ENCODE data around the gene MYO3B. TPM values are rescaled to one million over a fixed set of nuclear protein-coding genes. Genes with fewer than 3 reads are reported as not detected.
A peak's percentile ranks its signal among the peaks of the same experiment; 100 is the strongest.

Gene MYO3B
- total and polyA plus RNA-seq, 2 of the 8 experiments (the other 6 are each of a cell fraction or from before 2014, with no cell fraction given), result 0.17 to 0.19 TPM

DNA sequence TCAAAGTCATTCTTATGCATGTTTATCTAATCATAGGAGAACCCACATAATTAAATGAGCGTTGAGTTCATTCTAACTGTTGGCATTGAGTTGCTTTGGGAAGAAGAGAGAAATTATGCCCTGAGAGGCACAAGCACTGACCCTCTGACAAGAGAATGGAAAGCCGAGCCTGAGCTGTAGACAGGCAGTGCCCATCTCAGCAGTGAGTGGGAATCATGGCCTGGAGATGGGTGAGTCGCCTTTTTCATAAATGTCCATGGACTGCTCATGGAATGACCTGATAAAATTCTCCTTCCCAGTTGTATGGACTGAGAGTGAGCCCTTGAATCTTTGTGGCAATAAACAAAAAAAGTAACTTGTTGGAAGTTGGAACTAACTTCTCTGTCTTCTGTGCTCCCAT, 21.4 kb upstream of the MYO3B start:
- no peak overlapping the region for H2BK20ac ChIP-seq (ENCODE audit: low read length)
- H3K56ac ChIP-seq (replicated peaks; ENCODE audit: insufficient read length, low read depth, low read length), result no peak overlapping the region
- no peak overlapping the region for H3K27ac ChIP-seq (ENCODE audit: low read depth, low read length)
- no peak overlapping the region for H2BK15ac ChIP-seq (ENCODE audit: low read length)
- FAIRE-seq (no peak), DNase-seq (ENCODE audit: low read depth in 1 of 2, low spot score in 2 of 2) (no peak)
- H2AK5ac ChIP-seq (ENCODE audit: low read depth, low read length), result no peak overlapping the region
- no peaks in the 10 kb centered on the region for H3K79me1 ChIP-seq (ENCODE audit: low read depth, low read length)
- H3K79me2 ChIP-seq (ENCODE audit: control insufficient read depth in 1 of 2, insufficient read depth in 2 of 2, low read length in 2 of 2), result no peaks in the 10 kb centered on the region
- H2BK120ac ChIP-seq (replicated peaks; ENCODE audit: low read depth, low read length), result no peak overlapping the region
- TF ChIP-seq SIX5 (IDR thresholded peaks at IDR 0.05; ENCODE audit: low read depth, low read length) (no peak), SAP30 (IDR thresholded peaks at IDR 0.05; ENCODE audit: insufficient read depth, insufficient replicate concordance, low read length) (no peak), RBBP5 (IDR thresholded peaks at IDR 0.05; ENCODE audit: borderline replicate concordance, low read depth, low read length) (no peak), GTF2F1 (IDR thresholded peaks at IDR 0.05; ENCODE audit: borderline replicate concordance, low read depth, low read length) (no peak), SP4 (IDR thresholded peaks at IDR 0.05; ENCODE audit: low read length) (no peak), BCL11A (IDR thresholded peaks at IDR 0.05; ENCODE audit: low read depth in 2 of 2, low read length in 2 of 2) (no peak), JUND (IDR thresholded peaks at IDR 0.05; ENCODE audit: low read length) (no peak), EP300 (IDR thresholded peaks at IDR 0.05; ENCODE audit: borderline replicate concordance in 1 of 2, low read depth in 2 of 2, low read length in 2 of 2) (no peak), SP2 (IDR thresholded peaks at IDR 0.05; ENCODE audit: low read length) (no peak), CEBPB (IDR thresholded peaks at IDR 0.05; ENCODE audit: low read depth, low read length) (no peak), FOSL1 (IDR thresholded peaks at IDR 0.05; ENCODE audit: insufficient read depth, low read depth, low read length) (no peak)
- no peaks in the 10 kb centered on the region for H3K23me2 ChIP-seq (ENCODE audit: low read depth, low read length)
- no peak overlapping the region for H3K9ac ChIP-seq (replicated peaks in 1 of 4; ENCODE audit: extremely low read depth in 1 of 4, low read depth in 3 of 4, low read length in 3 of 4)
- H3K4me3 ChIP-seq (ENCODE audit: extremely low read depth in 1 of 4, insufficient read depth in 2 of 4, low read depth in 3 of 4, low read length in 4 of 4), result no peak overlapping the region
- H3K18ac ChIP-seq (ENCODE audit: extremely low read depth, low read length), result no peak overlapping the region
- H4K5ac ChIP-seq (ENCODE audit: insufficient read length, low read depth, low read length), result no peak overlapping the region
- ChIA-PET CTCF (ENCODE audit: partially characterized antibody) (interaction anchor here (0.6 to 1.6 kb wide), 4 partner anchors 12 to 228 kb away, joined by 3 to 4 read pairs (median 4); no protein-coding TSS in a partner anchor), POLR2A (ENCODE audit: partially characterized antibody) (no interaction called here)
- no peak overlapping the region for H3K4ac ChIP-seq (replicated peaks; ENCODE audit: insufficient read length, low read depth, low read length)
- peak overlapping the region; percentile 15 for H4K91ac ChIP-seq (replicated peaks; ENCODE audit: insufficient read length, low read length)
- no peak overlapping the region for H3K4me2 ChIP-seq (ENCODE audit: insufficient read depth in 1 of 2, low read depth in 2 of 2, low read length in 2 of 2)
- no peaks in the 10 kb centered on the region for H3K36me3 ChIP-seq (ENCODE audit: control insufficient read depth in 2 of 4, insufficient read depth in 4 of 4, low read length in 3 of 4)
- no peaks in the 10 kb centered on the region; a peak in 3 of 4 replicates for H3K9me3 ChIP-seq (ENCODE audit: insufficient read depth in 2 of 2, low read depth in 1 of 2, low read length in 1 of 2)
- H4K20me1 ChIP-seq (replicated peaks in 1 of 2; ENCODE audit: control insufficient read depth in 1 of 2, insufficient read depth in 2 of 2, low read length in 2 of 2), result no peaks in the 10 kb centered on the region
- no peak overlapping the region for H4K8ac ChIP-seq (ENCODE audit: extremely low read depth, insufficient read depth, low read length)
- H3K4me1 ChIP-seq (replicated peaks in 1 of 4; ENCODE audit: control insufficient read depth in 3 of 4, insufficient read depth in 4 of 4, low read length in 3 of 4), result peaks cover 4 to 12% (median 7%) of the 10 kb centered on the region in 4 experiments
- H2BK12ac ChIP-seq (ENCODE audit: low read depth, low read length), result no peak overlapping the region
- H3K23ac ChIP-seq (ENCODE audit: insufficient read length), result no peak overlapping the region
- WGBS, 2 experiments (ENCODE audit: extremely low coverage in 1 of 2, insufficient coverage in 1 of 2, insufficient read length in 1 of 2, insufficient replicate concordance in 2 of 2, low coverage in 1 of 2, low lambda C conversion rate in 2 of 2, missing lambda C conversion rate in 1 of 2), result 82% methylated on average over 3 of the region's 3 CpGs; no CpG with 5 or more reads in 1 of the 2 experiments
- no peak overlapping the region for H2BK5ac ChIP-seq (ENCODE audit: low read depth, low read length)
- no peak overlapping the region for H2AFZ ChIP-seq (ENCODE audit: low read length)
- no peak overlapping the region for H3K14ac ChIP-seq (ENCODE audit: insufficient read length)
- no peaks in the 10 kb centered on the region for H3K27me3 ChIP-seq (replicated peaks in 1 of 4; ENCODE audit: control insufficient read depth in 3 of 4, extremely low read depth in 1 of 4, insufficient read depth in 3 of 4, low read length in 3 of 4)
